ENCODE data around the gene TAP2. TPM values are rescaled to one million over a fixed set of nuclear protein-coding genes. Genes with fewer than 3 reads are reported as not detected.

Gene TAP2
- total RNA-seq, 1 experiment from 2014 or later = 59.9 TPM

DNA sequence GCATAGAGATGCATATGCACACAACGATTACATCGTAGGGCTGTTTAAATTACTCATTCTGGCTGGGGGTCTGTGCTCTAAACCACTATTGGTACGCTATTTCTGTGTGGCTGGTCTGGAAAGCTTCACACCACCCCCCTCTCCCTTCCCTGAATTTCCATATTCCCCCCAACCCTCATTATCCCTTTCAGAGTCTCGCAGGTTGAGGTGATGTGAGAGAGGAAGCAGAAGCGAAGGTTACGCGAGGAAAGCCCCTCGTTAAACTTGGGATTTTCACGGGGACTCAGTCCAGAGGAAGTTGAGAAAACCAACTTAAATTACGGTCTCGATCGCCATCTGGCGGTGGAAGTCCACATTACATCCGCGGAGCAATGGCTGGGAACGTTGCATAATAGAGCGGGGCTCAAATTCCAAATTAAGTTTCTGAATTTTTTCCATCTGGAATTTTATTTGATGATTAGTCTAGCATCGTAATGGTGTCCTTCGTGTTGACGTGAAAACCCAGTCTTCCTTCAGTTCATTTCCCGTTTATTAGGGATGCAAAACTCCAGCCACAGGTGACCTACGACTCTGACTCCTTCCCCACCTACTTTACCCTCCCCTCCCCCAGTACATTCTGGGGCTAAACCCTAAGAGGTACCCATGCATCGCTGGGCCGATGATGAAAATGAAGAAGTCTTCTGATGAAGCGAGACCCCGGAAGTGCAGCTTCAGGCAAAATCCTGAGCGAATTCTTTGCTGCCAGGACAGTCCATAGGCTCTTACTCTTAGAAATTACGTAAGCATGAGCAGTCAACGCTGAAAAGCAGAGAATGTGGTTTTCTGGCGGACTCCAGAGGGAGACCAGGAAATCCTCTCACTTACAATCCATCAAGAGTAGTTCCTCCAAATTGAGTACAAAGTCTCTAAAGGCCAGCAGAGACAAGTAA is 41.4 kb downstream of the TAP2 start:
- POLR2A ChIA-PET = no interaction called here
- DNase-seq (ENCODE audit: low read depth, low spot score) = peak; percentile 31
- Histone ChIP-seq H3K9ac (ENCODE audit: low read length) (no peak overlapping the region), H4K20me1 (ENCODE audit: insufficient read depth) (no peaks in the 10 kb centered on the region), H3K4me3 (replicated peaks in 1 of 2; ENCODE audit: low read depth in 1 of 2, low read length in 2 of 2) (peak overlapping the region; percentile 24 to 45), H3K9me2 (ENCODE audit: insufficient read depth) (no peaks in the 10 kb centered on the region), H3K36me3 (ENCODE audit: control insufficient read depth in 1 of 2, insufficient read depth in 2 of 2, low read length in 2 of 2) (no peaks in the 10 kb centered on the region), H2AFZ (ENCODE audit: low read depth, low read length, poor library complexity, severe bottlenecking) (peak overlapping the region; percentile 91), H3K9me3 (ENCODE audit: control insufficient read depth in 1 of 2, insufficient read depth in 1 of 2, low read depth in 1 of 2, low read length in 2 of 2) (no peaks in the 10 kb centered on the region), H3K4me1 (ENCODE audit: control insufficient read depth in 1 of 2, insufficient read depth in 2 of 2, low read length in 2 of 2) (peaks cover 0 to 5% of the 10 kb centered on the region in 2 experiments; a peak in 1 of 4 replicates), H3K4me2 (ENCODE audit: low read length) (peak overlapping the region; percentile 76), H3K79me2 (ENCODE audit: insufficient read depth, low read length) (no peaks in the 10 kb centered on the region), H3K27me3 (ENCODE audit: insufficient read depth, low read length) (peaks cover 34% of the 10 kb centered on the region), H3K27ac (ENCODE audit: low read depth, low read length) (no peak overlapping the region)
- TF ChIP-seq CTCF (IDR thresholded peaks at IDR 0.05 in 2 of 3, conservative IDR thresholded peaks at IDR 0.05 in 1 of 3; ENCODE audit: borderline replicate concordance in 1 of 3, insufficient read depth in 1 of 3, low read depth in 2 of 3, low read length in 2 of 3) (peak; percentile 67 to 91 (median 72); a peak in 5 of 6 replicates), MAX (IDR thresholded peaks at IDR 0.05) (no peak), REST (IDR thresholded peaks at IDR 0.05; ENCODE audit: low read depth) (no peak), RAD21 (IDR thresholded peaks at IDR 0.05; ENCODE audit: low read depth) (peak; percentile 86), ZFX (IDR thresholded peaks at IDR 0.05) (no peak), YY1 (IDR thresholded peaks at IDR 0.05; ENCODE audit: extremely low read depth, insufficient replicate concordance, low read depth, low read length) (no peak), CEBPB (IDR thresholded peaks at IDR 0.05; ENCODE audit: low read depth) (peak; percentile 86)
- TF ChIP-seq, protein P1, sequence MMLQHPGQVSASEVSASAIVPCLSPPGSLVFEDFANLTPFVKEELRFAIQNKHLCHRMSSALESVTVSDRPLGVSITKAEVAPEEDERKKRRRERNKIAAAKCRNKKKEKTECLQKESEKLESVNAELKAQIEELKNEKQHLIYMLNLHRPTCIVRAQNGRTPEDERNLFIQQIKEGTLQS (IDR thresholded peaks at IDR 0.05) = no peak
- CTCF ChIA-PET = interaction anchor here (1.1 to 1.6 kb wide), 4 partner anchors 11 to 383 kb away, joined by 4 to 11 read pairs (median 5); no protein-coding TSS in a partner anchor
- ATAC-seq = peak; percentile 93
- BruUV-seq (replicated peaks) = no TSS peak
- RAD21 ChIA-PET (ENCODE audit: low non-redundant PET in 1 of 2, low total read pairs in 2 of 2, uncharacterized antibody in 2 of 2, unreplicated experiment in 2 of 2) = interaction anchor here in 1 of 2 experiments (0.6 kb wide), 1 partner anchor 93 kb away, joined by 3 read pairs; no protein-coding TSS in a partner anchor
- intact Hi-C loops (cut with micrococcal nuclease) = loop anchor here (2.0 to 5.0 kb wide), 4 partner anchors 72 to 1025 kb away; no protein-coding TSS in a partner anchor

Measured in HCT116 (cell line).